SW480 (cell line): ENCODE measurements around the gene PDE4B.
"Not testable (repeated sequence)": the region's sequence is repeated elsewhere in the genome, so short reads cannot be mapped to it uniquely, and the experiment has no call there.

ENCODE experiments used
- DNase-seq: peaks from one replicate; pipeline ENCODE4 v3.0.0-alpha.2; 2016; ENCODE audit warnings: low spot score

Gene PDE4B

GRCh38 chr1:66055092-66055491 is 262.4 kb downstream of the PDE4B start:
- DNase-seq = no peak

- DNase-seq = not testable (repeated sequence)
Measured at GRCh38 chr1:66057448-66057847, 264.8 kb downstream of the PDE4B start.

GRCh38 chr1:66058558-66058957 is 265.9 kb downstream of the PDE4B start:
- DNase-seq = no peak

GRCh38 chr1:66067219-66067618 is 274.5 kb downstream of the PDE4B start:
- not testable (repeated sequence) for DNase-seq

GRCh38 chr1:66069976-66070876 is 277.5 kb downstream of the PDE4B start:
- DNase-seq = no peak

- DNase-seq = no peak
Measured at GRCh38 chr1:66073388-66073787, 280.7 kb downstream of the PDE4B start.

GRCh38 chr1:66074147-66074546 is 281.5 kb downstream of the PDE4B start:
- DNase-seq = no peak

- DNase-seq = no peak
Measured at GRCh38 chr1:66078412-66078811, 285.7 kb downstream of the PDE4B start.

- DNase-seq = no peak
Measured at GRCh38 chr1:66083003-66083402, 290.3 kb downstream of the PDE4B start.

GRCh38 chr1:66084442-66084841 is 291.7 kb downstream of the PDE4B start:
- DNase-seq = no peak

- DNase-seq = no peak
Measured at GRCh38 chr1:66085600-66085999, 292.9 kb downstream of the PDE4B start.

GRCh38 chr1:66088787-66089186 is 296.1 kb downstream of the PDE4B start:
- no peak for DNase-seq

GRCh38 chr1:66090859-66091457 is 298.3 kb downstream of the PDE4B start:
- no peak for DNase-seq

- no peak for DNase-seq
Measured at GRCh38 chr1:66095190-66095589, 302.5 kb downstream of the PDE4B start.

GRCh38 chr1:66100959-66101358 is 308.3 kb downstream of the PDE4B start:
- not testable (repeated sequence) for DNase-seq

- DNase-seq = not testable (repeated sequence)
Measured at GRCh38 chr1:66104076-66104475, 311.4 kb downstream of the PDE4B start.

- DNase-seq = no peak
Measured at GRCh38 chr1:66108624-66109023, 315.9 kb downstream of the PDE4B start.

GRCh38 chr1:66112744-66113400 is 320.2 kb downstream of the PDE4B start:
- no peak for DNase-seq

- no peak for DNase-seq
Measured at GRCh38 chr1:66119148-66119547, 326.5 kb downstream of the PDE4B start.

GRCh38 chr1:66124670-66125069 is 332.0 kb downstream of the PDE4B start:
- DNase-seq = no peak

GRCh38 chr1:66128641-66129040 is 335.9 kb downstream of the PDE4B start:
- DNase-seq = not testable (repeated sequence)

GRCh38 chr1:66132324-66132723 is 339.6 kb downstream of the PDE4B start:
- no peak for DNase-seq

- DNase-seq = no peak
Measured at GRCh38 chr1:66134004-66134403, 341.3 kb downstream of the PDE4B start.
